ENCODE data around the gene LRRC23.

- TF ChIP-seq CTCF (IDR thresholded peaks at IDR 0.05) (no peak), POLR2AphosphoS5 (IDR thresholded peaks at IDR 0.05) (no peak), POLR2A (IDR thresholded peaks at IDR 0.05) (no peak)
Measured at GRCh38 chr12:6899427-6899826, 5.2 kb upstream of the LRRC23 start.

Data from breast epithelium (tissue), 3 donors.